HepG2 (cell line): Measurements from ENCODE around the gene TGFBI. TPM values are rescaled to one million over a fixed set of nuclear protein-coding genes. Genes with fewer than 3 reads are reported as not detected.

Source experiments
- DR1 ChIP-seq: sonication (generic); formaldehyde crosslinking; IDR thresholded peaks from 2 replicates; pipeline ENCODE4 v1.8.0; 2021; ENCODE audit warnings: mild to moderate bottlenecking, missing genetic modification reagents, inconsistent platforms
- ETV6 ChIP-seq: sonication (generic); formaldehyde crosslinking; conservative IDR thresholded peaks from 2 replicates; pipeline ENCODE4 v1.4.0; 2020; ENCODE audit warnings: missing genetic modification reagents
- HNRNPUL1 ChIP-seq: fragments of 200-400 bp; formaldehyde crosslinking; IDR thresholded peaks from 2 replicates; pipeline ENCODE4 v1.6.1; 2017; ENCODE audit warnings: low read depth, mild to moderate bottlenecking, low read length, moderate library complexity
- KDM1A ChIP-seq: IDR thresholded peaks from 2 replicates; pipeline ENCODE4 v1.6.1; 2016; ENCODE audit warnings: missing compliant biosample characterization
- KMT2A ChIP-seq: sonication (generic); formaldehyde crosslinking; IDR thresholded peaks from 2 replicates; pipeline ENCODE4 v1.4.0; 2020; ENCODE audit warnings: missing genetic modification reagents
- MIER3 ChIP-seq: IDR thresholded peaks from 2 replicates; pipeline ENCODE4 v1.6.1; 2016; ENCODE audit warnings: missing compliant biosample characterization, borderline replicate concordance
- MZF1 ChIP-seq: sonication (generic); formaldehyde crosslinking; IDR thresholded peaks from 2 replicates; pipeline ENCODE4 v1.8.1; 2023; ENCODE audit warnings: mild to moderate bottlenecking, missing genetic modification reagents, borderline replicate concordance
- PHF8 ChIP-seq: sonication (generic); formaldehyde crosslinking; IDR thresholded peaks from 2 replicates; pipeline ENCODE4 v1.5.0; 2020; ENCODE audit warnings: missing genetic modification reagents
- PPARG ChIP-seq: conservative IDR thresholded peaks from 2 replicates; pipeline ENCODE4 v1.6.1; 2016; ENCODE audit warnings: missing biosample characterization, missing genetic modification reagents
- TRIM24 ChIP-seq: sonication (generic); formaldehyde crosslinking; IDR thresholded peaks from 2 replicates; pipeline ENCODE4 v1.8.0; 2022; ENCODE audit warnings: mild to moderate bottlenecking, missing genetic modification reagents
- ZBTB21 ChIP-seq: sonication (generic); formaldehyde crosslinking; IDR thresholded peaks from 2 replicates; pipeline ENCODE4 v1.4.0; 2020; ENCODE audit warnings: missing genetic modification reagents
- ZNF451 ChIP-seq: sonication (generic); formaldehyde crosslinking; IDR thresholded peaks from 2 replicates; pipeline ENCODE4 v1.5.0; 2020; ENCODE audit warnings: mild to moderate bottlenecking, missing genetic modification reagents
- ZNF562 ChIP-seq: sonication (generic); formaldehyde crosslinking; IDR thresholded peaks from 2 replicates; pipeline ENCODE4 v1.8.0; 2022; ENCODE audit warnings: missing genetic modification reagents, borderline replicate concordance
- ZSCAN29 ChIP-seq: sonication (generic); formaldehyde crosslinking; conservative IDR thresholded peaks from 2 replicates; pipeline ENCODE4 v1.4.0; 2020; ENCODE audit warnings: mild to moderate bottlenecking, missing genetic modification reagents
- polyA plus RNA-seq, 8 experiments: library from polyadenylated mRNA; depleted of rRNA in 3 of 8; stranded (reverse) in 7 of 8; unstranded in 1 of 8; fragments of >200 nt; fragmentation: Illumina TruSeq in 4 of 8; extraction: Trizol in 4 of 8; gene quantifications; 2 replicates each; pipeline versions ENCODE4 v1.2.1 to v1.2.3, GENCODE V29; 2011 to 2016; ENCODE audit warnings: low read depth in 4 of 8, missing spikeins in 1 of 8, mixed read lengths in 1 of 8; ENCODE audit not compliant: insufficient read depth in 1 of 8
- total RNA-seq, 5 experiments: library from RNA; depleted of rRNA; stranded (reverse); fragments of >200 nt; fragmentation: Illumina TruSeq; extraction: Trizol; gene quantifications; 2 replicates each; pipeline ENCODE4 v1.2.3, GENCODE V29; 2016; ENCODE audit warnings: low read depth in 1 of 5
- TF ChIP-seq, protein P1 (sequence below): sonication (generic); formaldehyde crosslinking; IDR thresholded peaks from 2 replicates; pipeline ENCODE4 v1.4.0; 2020; ENCODE audit warnings: mild to moderate bottlenecking, missing genetic modification reagents
- TF ChIP-seq, protein P2 (sequence below): sonication (generic); formaldehyde crosslinking; IDR thresholded peaks from 2 replicates; pipeline ENCODE4 v1.4.0; 2020; ENCODE audit warnings: mild to moderate bottlenecking, missing genetic modification reagents
- TF ChIP-seq, protein P3 (sequence below): sonication (generic); formaldehyde crosslinking; IDR thresholded peaks from 2 replicates; pipeline ENCODE4 v1.4.0; 2020; ENCODE audit warnings: mild to moderate bottlenecking, missing genetic modification reagents
- TF ChIP-seq, protein P4 (sequence below): sonication (generic); formaldehyde crosslinking; IDR thresholded peaks from 2 replicates; pipeline ENCODE4 v1.4.0; 2020; ENCODE audit warnings: missing genetic modification reagents, borderline replicate concordance
- TF ChIP-seq, protein P5 (sequence below): IDR thresholded peaks from 2 replicates; pipeline ENCODE4 v1.6.1; 2012; ENCODE audit warnings: inconsistent platforms

Gene TGFBI
- total and polyA plus RNA-seq, 2 of the 13 experiments (the other 11 are each of a cell fraction or from before 2014, with no cell fraction given) = 275 to 457 TPM

DNA sequence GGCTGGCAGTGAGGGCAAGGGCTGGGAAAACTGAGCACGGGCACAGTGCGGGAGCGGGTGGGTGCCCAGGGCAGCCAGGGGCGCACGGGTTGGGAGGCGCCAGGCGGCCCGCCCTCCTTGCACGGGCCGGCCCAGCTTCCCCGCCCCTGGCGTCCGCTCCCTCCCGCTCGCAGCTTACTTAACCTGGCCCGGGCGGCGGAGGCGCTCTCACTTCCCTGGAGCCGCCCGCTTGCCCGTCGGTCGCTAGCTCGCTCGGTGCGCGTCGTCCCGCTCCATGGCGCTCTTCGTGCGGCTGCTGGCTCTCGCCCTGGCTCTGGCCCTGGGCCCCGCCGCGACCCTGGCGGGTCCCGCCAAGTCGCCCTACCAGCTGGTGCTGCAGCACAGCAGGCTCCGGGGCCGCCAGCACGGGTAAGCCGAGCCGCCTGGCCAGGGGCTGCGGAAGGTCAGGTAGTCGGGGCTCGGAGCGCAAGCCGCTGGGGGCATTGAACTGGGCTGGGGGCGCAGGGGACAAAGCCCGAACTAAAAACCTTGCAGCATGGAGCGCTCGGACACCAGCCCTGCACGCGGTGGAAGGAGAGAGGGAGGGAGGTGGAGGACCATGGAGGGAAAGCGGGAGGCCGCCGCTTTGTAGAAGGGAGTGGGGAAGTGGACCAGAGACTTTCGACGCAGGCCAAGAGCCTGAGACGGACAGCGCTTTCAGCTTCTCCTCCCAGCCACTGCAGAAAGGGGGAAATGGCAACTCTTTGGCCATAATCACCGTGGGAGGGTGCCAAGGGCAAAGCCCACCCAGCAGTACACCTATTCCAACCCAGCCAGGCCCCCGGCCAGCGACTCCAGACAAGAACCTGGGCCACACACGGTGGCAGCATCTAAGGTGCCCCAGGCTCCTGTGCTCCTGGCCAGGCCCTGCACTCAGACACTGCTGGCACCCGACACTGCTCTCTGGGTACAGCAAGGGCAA, at the start of gene TGFBI (continued):
- TF ChIP-seq, protein P1, sequence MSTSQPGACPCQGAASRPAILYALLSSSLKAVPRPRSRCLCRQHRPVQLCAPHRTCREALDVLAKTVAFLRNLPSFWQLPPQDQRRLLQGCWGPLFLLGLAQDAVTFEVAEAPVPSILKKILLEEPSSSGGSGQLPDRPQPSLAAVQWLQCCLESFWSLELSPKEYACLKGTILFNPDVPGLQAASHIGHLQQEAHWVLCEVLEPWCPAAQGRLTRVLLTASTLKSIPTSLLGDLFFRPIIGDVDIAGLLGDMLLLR (CRISPR knock-in tag) = peak; percentile 79
- TF ChIP-seq TRIM24 (CRISPR knock-in tag) = 0 out of 2 replicates have a peak, but pooled peaks have one; percentile 45
- peak; percentile 70; the same call in 1 of the 2 replicates for TF ChIP-seq PHF8 (CRISPR knock-in tag)
- no peak for TF ChIP-seq ZNF562 (CRISPR knock-in tag)
- TF ChIP-seq KMT2A = peak; percentile 93
- no peak for TF ChIP-seq MIER3
- no peak for TF ChIP-seq ZNF451 (CRISPR knock-in tag)
- no peak for TF ChIP-seq MZF1 (CRISPR knock-in tag)
- TF ChIP-seq, protein P2, sequence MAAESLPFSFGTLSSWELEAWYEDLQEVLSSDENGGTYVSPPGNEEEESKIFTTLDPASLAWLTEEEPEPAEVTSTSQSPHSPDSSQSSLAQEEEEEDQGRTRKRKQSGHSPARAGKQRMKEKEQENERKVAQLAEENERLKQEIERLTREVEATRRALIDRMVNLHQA (CRISPR knock-in tag) = no peak
- TF ChIP-seq, protein P3, sequence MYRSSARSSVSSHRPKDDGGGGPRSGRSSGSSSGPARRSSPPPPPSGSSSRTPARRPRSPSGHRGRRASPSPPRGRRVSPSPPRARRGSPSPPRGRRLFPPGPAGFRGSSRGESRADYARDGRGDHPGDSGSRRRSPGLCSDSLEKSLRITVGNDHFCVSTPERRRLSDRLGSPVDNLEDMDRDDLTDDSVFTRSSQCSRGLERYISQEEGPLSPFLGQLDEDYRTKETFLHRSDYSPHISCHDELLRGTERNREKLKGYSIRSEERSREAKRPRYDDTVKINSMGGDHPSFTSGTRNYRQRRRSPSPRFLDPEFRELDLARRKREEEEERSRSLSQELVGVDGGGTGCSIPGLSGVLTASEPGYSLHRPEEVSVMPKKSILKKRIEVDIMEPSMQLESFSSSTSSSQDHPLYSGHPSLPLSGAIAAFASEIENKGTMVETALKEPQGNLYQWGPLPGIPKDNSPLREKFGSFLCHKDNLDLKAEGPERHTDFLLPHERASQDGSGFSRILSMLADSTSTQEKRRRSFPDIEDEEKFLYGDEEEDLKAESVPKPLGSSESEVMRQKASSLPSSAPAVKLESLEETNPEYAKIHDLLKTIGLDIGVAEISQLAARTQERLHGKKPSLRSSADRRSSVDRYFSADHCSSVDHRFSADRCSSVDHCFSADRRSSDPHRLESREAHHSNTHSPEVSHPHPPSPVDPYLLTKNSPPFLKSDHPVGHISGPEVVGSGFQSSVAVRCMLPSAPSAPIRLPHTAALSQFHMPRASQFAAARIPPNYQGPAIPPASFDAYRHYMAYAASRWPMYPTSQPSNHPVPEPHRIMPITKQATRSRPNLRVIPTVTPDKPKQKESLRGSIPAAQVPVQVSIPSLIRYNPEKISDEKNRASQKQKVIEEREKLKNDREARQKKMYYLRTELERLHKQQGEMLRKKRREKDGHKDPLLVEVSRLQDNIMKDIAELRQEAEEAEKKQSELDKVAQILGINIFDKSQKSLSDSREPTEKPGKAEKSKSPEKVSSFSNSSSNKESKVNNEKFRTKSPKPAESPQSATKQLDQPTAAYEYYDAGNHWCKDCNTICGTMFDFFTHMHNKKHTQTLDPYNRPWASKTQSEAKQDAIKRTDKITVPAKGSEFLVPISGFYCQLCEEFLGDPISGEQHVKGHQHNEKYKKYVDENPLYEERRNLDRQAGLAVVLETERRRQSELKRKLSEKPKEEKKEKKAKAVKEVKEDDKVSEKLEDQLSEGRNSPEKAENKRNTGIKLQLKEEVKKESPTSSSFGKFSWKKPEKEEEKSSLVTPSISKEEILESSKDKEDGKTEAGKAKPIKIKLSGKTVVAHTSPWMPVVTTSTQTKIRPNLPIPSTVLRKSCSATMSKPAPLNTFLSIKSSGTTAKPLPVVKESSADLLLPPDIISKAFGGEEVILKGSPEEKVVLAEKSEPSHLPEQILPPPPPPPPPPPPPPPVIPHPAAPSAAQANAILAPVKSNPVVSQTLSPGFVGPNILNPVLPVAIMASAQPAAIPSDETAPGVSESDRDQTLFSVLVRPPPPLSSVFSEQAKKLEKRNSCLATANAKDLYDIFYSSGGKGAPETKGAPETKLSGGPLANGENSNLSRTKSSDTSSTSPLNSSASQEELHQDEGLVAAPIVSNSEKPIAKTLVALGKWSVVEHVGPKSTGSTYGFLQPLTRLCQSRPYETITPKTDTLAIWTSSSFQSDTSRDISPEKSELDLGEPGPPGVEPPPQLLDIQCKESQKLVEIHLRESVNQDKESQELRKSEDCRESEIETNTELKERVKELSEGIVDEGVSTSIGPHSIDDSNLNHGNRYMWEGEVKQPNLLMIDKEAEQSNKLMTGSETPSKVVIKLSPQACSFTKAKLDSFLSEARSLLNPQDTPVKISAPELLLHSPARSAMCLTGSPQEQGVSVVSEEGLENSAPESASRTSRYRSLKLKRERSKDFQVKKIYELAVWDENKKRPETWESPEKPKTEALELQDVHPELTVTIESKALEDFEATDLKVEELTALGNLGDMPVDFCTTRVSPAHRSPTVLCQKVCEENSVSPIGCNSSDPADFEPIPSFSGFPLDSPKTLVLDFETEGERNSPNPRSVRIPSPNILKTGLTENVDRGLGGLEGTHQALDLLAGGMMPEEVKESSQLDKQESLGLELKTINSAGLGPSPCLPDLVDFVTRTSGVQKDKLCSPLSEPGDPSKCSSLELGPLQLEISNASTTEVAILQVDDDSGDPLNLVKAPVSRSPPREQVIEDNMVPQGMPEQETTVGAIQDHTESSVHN = peak; percentile 93; the same call in 1 of the 2 replicates
- TF ChIP-seq, protein P4, sequence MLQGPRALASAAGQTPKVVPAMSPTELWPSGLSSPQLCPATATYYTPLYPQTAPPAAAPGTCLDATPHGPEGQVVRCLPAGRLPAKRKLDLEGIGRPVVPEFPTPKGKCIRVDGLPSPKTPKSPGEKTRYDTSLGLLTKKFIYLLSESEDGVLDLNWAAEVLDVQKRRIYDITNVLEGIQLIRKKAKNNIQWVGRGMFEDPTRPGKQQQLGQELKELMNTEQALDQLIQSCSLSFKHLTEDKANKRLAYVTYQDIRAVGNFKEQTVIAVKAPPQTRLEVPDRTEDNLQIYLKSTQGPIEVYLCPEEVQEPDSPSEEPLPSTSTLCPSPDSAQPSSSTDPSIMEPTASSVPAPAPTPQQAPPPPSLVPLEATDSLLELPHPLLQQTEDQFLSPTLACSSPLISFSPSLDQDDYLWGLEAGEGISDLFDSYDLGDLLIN (CRISPR knock-in tag) = peak; percentile 38; the same call in 1 of the 2 replicates
- peak; percentile 72; the same call in 1 of the 2 replicates for TF ChIP-seq ZSCAN29 (CRISPR knock-in tag)
- peak; percentile 67 for TF ChIP-seq PPARG
- peak; percentile 67 for TF ChIP-seq ETV6 (CRISPR knock-in tag)
- TF ChIP-seq, protein P5, sequence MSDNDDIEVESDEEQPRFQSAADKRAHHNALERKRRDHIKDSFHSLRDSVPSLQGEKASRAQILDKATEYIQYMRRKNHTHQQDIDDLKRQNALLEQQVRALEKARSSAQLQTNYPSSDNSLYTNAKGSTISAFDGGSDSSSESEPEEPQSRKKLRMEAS = peak; percentile 82
- TF ChIP-seq KDM1A (CRISPR knock-in tag) = no peak
- TF ChIP-seq DR1 (CRISPR knock-in tag) = peak; percentile 80
- no peak for TF ChIP-seq ZBTB21 (CRISPR knock-in tag)
- no peak for TF ChIP-seq HNRNPUL1
